AG09319 (cell line): ENCODE measurements around the gene DSC3.

Experiments
- DNase-seq: peaks from one replicate; pipeline ENCODE4 v3.0.0-alpha.2; 2010; ENCODE audit warnings: low read depth; ENCODE audit errors: extremely low read depth
- TF ChIP-seq, protein P1 (sequence below): IDR thresholded peaks from 2 replicates; pipeline ENCODE4 v1.5.1; 2011; ENCODE audit warnings: low read depth, mild to moderate bottlenecking, inconsistent platforms, low read length, moderate library complexity

The DSC3 gene

GRCh38 chr18:30970196-30970816, 72.2 kb downstream of the DSC3 start:
- TF ChIP-seq, protein P1, sequence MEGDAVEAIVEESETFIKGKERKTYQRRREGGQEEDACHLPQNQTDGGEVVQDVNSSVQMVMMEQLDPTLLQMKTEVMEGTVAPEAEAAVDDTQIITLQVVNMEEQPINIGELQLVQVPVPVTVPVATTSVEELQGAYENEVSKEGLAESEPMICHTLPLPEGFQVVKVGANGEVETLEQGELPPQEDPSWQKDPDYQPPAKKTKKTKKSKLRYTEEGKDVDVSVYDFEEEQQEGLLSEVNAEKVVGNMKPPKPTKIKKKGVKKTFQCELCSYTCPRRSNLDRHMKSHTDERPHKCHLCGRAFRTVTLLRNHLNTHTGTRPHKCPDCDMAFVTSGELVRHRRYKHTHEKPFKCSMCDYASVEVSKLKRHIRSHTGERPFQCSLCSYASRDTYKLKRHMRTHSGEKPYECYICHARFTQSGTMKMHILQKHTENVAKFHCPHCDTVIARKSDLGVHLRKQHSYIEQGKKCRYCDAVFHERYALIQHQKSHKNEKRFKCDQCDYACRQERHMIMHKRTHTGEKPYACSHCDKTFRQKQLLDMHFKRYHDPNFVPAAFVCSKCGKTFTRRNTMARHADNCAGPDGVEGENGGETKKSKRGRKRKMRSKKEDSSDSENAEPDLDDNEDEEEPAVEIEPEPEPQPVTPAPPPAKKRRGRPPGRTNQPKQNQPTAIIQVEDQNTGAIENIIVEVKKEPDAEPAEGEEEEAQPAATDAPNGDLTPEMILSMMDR: no peak; the same call in 1 of the 2 replicates
- DNase-seq: no peak

GRCh38 chr18:30969670-30970170, 72.8 kb downstream of the DSC3 start:
- TF ChIP-seq, protein P1: no peak
- no peak for DNase-seq

- TF ChIP-seq, protein P1: no peak
- no peak for DNase-seq
Measured at GRCh38 chr18:30967701-30968100, 74.8 kb downstream of the DSC3 start.

GRCh38 chr18:30965237-30965636, 77.3 kb downstream of the DSC3 start:
- no peak for DNase-seq
- TF ChIP-seq, protein P1: no peak

DNA sequence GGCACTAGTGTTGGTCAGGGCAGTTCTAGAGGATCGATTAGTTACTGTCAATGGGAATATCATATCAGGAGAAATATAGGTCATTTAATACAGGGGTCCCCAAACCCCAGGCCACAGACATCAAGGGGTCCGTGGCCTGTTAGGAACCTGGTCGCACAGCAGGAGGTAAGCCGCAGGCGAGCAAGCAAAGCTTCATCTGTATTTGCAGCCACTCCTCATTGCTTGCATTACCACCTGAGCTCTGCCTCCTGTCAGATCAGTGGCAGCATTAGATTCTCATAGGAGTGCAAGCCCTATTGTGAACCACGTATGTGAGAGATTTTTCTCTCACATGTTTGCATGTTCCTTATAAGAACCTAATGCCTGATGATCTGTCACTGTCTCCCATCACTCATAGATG, 81.9 kb downstream of the DSC3 start:
- TF ChIP-seq, protein P1: no peak
- no peak for DNase-seq

DNA sequence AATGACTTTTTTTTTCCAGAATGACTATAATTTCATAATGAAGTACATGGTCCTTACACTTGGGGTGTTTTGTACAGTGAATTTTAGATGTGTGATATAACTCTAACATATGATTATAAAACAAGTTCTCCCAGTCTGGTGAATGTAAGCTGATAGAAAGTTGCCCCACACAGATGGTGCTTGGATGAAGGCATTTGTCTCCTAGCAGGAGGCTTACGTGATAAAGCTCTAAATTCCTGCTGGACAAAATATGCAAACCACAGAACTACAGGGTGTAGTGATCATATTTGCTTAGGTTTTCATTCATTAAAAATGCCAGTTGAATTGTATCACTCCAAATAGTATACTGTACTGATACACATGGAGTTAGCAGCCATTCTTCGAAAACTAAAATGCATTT, 85.5 kb downstream of the DSC3 start:
- TF ChIP-seq, protein P1: no peak
- DNase-seq: no peak

GRCh38 chr18:30954262-30954661, 88.3 kb downstream of the DSC3 start:
- no peak for DNase-seq
- TF ChIP-seq, protein P1: no peak
